ENCODE results near the gene TMEM130. TPM values are rescaled to one million over a fixed set of nuclear protein-coding genes. Genes with fewer than 3 reads are reported as not detected.

Gene TMEM130
- total and polyA plus RNA-seq, 2 experiments from 2014 or later = 1.5 to 2.0 TPM

DNA sequence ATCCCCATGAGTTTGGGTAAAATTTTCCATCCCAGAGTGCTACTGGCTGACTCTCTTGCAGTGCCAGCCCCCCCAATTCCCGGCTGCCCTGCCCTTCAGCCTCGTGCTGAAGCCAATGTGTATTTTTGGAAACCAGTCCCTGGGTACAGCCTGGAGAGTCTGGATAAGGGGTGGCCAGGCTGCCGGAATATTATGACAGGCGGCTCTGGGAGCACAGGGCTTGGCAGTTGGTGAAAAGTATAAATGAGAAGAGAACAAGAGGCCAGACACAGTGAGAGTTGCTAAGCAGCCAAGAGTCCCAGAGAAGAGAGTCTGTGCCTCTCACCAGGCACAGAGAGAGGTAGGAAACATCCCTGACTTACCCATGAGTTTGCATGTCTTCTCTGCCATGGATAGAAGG is 53.6 kb downstream of the TMEM130 start:
- Mint-ChIP-seq H3K9me3 (peaks cover 5% of the 10 kb centered on the region; the same call in 2 of the 3 replicates), H3K27ac (no peak overlapping the region), H3K36me3 (ENCODE audit: low read depth) (peaks cover 1% of the 10 kb centered on the region; the same call in 1 of the 3 replicates), H3K4me1 (peaks cover 8% of the 10 kb centered on the region; the same call in 2 of the 3 replicates), H3K4me3 (no peak overlapping the region), H3K27me3 (ENCODE audit: insufficient read depth, low read depth, poor library complexity) (peaks cover 7% of the 10 kb centered on the region)
- no peak for ATAC-seq
- no peak overlapping the region for H3K4me2 ChIP-seq
- no peaks in the 10 kb centered on the region for H4K20me1 ChIP-seq (replicated peaks; ENCODE audit: insufficient read depth)
- H3K36me3 ChIP-seq (ENCODE audit: insufficient read depth) = no peaks in the 10 kb centered on the region
- H3K79me2 ChIP-seq (replicated peaks; ENCODE audit: insufficient read depth) = no peaks in the 10 kb centered on the region
- H3K9me2 ChIP-seq (ENCODE audit: insufficient read depth) = peaks cover 11% of the 10 kb centered on the region; the same call in 1 of the 2 replicates
- no peak for DNase-seq (ENCODE audit: low spot score)
- H2AFZ ChIP-seq = no peak overlapping the region
- H3K27ac ChIP-seq (ENCODE audit: low read depth) = no peak overlapping the region
- no peaks in the 10 kb centered on the region; the same call in 1 of the 2 replicates for H3K4me1 ChIP-seq (ENCODE audit: insufficient read depth)
- TF ChIP-seq JUNB (IDR thresholded peaks at IDR 0.05; ENCODE audit: unreplicated experiment) (no peak), STAT1 (IDR thresholded peaks at IDR 0.05; ENCODE audit: unreplicated experiment) (no peak), CREB1 (CRISPR knock-in tag; IDR thresholded peaks at IDR 0.05; ENCODE audit: low read depth) (no peak), EZH2 (IDR thresholded peaks at IDR 0.05; ENCODE audit: low read depth, unreplicated experiment) (no peak), ZNF331 (CRISPR knock-in tag; IDR thresholded peaks at IDR 0.05; ENCODE audit: low read depth) (no peak)
- TF ChIP-seq, protein P1, sequence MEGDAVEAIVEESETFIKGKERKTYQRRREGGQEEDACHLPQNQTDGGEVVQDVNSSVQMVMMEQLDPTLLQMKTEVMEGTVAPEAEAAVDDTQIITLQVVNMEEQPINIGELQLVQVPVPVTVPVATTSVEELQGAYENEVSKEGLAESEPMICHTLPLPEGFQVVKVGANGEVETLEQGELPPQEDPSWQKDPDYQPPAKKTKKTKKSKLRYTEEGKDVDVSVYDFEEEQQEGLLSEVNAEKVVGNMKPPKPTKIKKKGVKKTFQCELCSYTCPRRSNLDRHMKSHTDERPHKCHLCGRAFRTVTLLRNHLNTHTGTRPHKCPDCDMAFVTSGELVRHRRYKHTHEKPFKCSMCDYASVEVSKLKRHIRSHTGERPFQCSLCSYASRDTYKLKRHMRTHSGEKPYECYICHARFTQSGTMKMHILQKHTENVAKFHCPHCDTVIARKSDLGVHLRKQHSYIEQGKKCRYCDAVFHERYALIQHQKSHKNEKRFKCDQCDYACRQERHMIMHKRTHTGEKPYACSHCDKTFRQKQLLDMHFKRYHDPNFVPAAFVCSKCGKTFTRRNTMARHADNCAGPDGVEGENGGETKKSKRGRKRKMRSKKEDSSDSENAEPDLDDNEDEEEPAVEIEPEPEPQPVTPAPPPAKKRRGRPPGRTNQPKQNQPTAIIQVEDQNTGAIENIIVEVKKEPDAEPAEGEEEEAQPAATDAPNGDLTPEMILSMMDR (conservative IDR thresholded peaks at IDR 0.05; ENCODE audit: low read depth in 2 of 2) = no peak
- TF ChIP-seq, protein P2, sequence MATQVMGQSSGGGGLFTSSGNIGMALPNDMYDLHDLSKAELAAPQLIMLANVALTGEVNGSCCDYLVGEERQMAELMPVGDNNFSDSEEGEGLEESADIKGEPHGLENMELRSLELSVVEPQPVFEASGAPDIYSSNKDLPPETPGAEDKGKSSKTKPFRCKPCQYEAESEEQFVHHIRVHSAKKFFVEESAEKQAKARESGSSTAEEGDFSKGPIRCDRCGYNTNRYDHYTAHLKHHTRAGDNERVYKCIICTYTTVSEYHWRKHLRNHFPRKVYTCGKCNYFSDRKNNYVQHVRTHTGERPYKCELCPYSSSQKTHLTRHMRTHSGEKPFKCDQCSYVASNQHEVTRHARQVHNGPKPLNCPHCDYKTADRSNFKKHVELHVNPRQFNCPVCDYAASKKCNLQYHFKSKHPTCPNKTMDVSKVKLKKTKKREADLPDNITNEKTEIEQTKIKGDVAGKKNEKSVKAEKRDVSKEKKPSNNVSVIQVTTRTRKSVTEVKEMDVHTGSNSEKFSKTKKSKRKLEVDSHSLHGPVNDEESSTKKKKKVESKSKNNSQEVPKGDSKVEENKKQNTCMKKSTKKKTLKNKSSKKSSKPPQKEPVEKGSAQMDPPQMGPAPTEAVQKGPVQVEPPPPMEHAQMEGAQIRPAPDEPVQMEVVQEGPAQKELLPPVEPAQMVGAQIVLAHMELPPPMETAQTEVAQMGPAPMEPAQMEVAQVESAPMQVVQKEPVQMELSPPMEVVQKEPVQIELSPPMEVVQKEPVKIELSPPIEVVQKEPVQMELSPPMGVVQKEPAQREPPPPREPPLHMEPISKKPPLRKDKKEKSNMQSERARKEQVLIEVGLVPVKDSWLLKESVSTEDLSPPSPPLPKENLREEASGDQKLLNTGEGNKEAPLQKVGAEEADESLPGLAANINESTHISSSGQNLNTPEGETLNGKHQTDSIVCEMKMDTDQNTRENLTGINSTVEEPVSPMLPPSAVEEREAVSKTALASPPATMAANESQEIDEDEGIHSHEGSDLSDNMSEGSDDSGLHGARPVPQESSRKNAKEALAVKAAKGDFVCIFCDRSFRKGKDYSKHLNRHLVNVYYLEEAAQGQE (IDR thresholded peaks at IDR 0.05; ENCODE audit: unreplicated experiment) = no peak
- H3K4me3 ChIP-seq = no peak overlapping the region
- H3K27me3 ChIP-seq (ENCODE audit: insufficient read depth) = no peaks in the 10 kb centered on the region
- no peaks in the 10 kb centered on the region for H3F3A ChIP-seq (replicated peaks; ENCODE audit: low read depth)

DNA sequence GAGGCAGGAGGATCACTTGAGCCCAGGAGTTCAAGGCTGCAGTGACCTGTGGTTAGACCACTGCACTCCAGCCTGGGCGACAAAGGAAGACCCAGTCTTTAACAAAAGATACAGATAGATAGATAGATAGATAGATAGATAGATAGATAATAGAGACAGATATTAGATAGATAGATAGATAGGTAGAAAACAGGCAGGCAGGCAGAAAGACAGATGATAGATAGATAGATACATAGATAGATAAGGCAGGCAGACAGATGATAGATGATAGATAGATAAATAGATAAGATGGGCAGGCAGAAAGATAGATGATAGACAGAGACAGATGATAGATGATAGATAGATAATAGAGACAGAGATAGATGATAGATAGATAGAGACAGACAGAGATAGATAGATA is 54.5 kb downstream of the TMEM130 start:
- H2AFZ ChIP-seq = no peak overlapping the region
- H3K79me2 ChIP-seq (replicated peaks; ENCODE audit: insufficient read depth) = no peaks in the 10 kb centered on the region
- H3K27ac ChIP-seq (ENCODE audit: low read depth) = no peak overlapping the region
- H3K27me3 ChIP-seq (ENCODE audit: insufficient read depth) = no peaks in the 10 kb centered on the region
- H4K20me1 ChIP-seq (replicated peaks; ENCODE audit: insufficient read depth) = no peaks in the 10 kb centered on the region
- ATAC-seq = no peak
- DNase-seq (ENCODE audit: low spot score) = no peak
- no peak overlapping the region for H3K4me2 ChIP-seq
- no peaks in the 10 kb centered on the region for H3K36me3 ChIP-seq (ENCODE audit: insufficient read depth)
- no peak overlapping the region for H3K4me3 Mint-ChIP-seq
- H3K9me3 Mint-ChIP-seq = peaks cover 13% of the 10 kb centered on the region; the same call in 2 of the 3 replicates
- H3K4me1 ChIP-seq (ENCODE audit: insufficient read depth) = no peaks in the 10 kb centered on the region; the same call in 1 of the 2 replicates
- H3K27me3 Mint-ChIP-seq (ENCODE audit: insufficient read depth, low read depth, poor library complexity) = peaks cover 4% of the 10 kb centered on the region
- H3K36me3 Mint-ChIP-seq (ENCODE audit: low read depth) = peaks cover 4% of the 10 kb centered on the region; the same call in 1 of the 3 replicates
- H3F3A ChIP-seq (replicated peaks; ENCODE audit: low read depth) = no peaks in the 10 kb centered on the region
- peaks cover 8% of the 10 kb centered on the region; the same call in 2 of the 3 replicates for H3K4me1 Mint-ChIP-seq
- H3K9me2 ChIP-seq (ENCODE audit: insufficient read depth) = peaks cover 6% of the 10 kb centered on the region; the same call in 1 of the 2 replicates
- no peak overlapping the region for H3K27ac Mint-ChIP-seq
- no peak overlapping the region for H3K4me3 ChIP-seq
- TF ChIP-seq ZNF331 (CRISPR knock-in tag; IDR thresholded peaks at IDR 0.05; ENCODE audit: low read depth) = no peak
- TF ChIP-seq NANOG (IDR thresholded peaks at IDR 0.05; ENCODE audit: borderline replicate concordance) = no peak
- no peak for TF ChIP-seq STAT1 (IDR thresholded peaks at IDR 0.05; ENCODE audit: unreplicated experiment)
- no peak for TF ChIP-seq CREB1 (CRISPR knock-in tag; IDR thresholded peaks at IDR 0.05; ENCODE audit: low read depth)
- TF ChIP-seq, protein P2 (IDR thresholded peaks at IDR 0.05; ENCODE audit: unreplicated experiment) = no peak
- TF ChIP-seq POLR2AphosphoS5 (IDR thresholded peaks at IDR 0.05; ENCODE audit: low read depth) = no peak
- TF ChIP-seq EZH2phosphoT487 (IDR thresholded peaks at IDR 0.05; ENCODE audit: unreplicated experiment) = no peak
